ENCODE results near the gene CTSZ.

CTSZ gene

DNA sequence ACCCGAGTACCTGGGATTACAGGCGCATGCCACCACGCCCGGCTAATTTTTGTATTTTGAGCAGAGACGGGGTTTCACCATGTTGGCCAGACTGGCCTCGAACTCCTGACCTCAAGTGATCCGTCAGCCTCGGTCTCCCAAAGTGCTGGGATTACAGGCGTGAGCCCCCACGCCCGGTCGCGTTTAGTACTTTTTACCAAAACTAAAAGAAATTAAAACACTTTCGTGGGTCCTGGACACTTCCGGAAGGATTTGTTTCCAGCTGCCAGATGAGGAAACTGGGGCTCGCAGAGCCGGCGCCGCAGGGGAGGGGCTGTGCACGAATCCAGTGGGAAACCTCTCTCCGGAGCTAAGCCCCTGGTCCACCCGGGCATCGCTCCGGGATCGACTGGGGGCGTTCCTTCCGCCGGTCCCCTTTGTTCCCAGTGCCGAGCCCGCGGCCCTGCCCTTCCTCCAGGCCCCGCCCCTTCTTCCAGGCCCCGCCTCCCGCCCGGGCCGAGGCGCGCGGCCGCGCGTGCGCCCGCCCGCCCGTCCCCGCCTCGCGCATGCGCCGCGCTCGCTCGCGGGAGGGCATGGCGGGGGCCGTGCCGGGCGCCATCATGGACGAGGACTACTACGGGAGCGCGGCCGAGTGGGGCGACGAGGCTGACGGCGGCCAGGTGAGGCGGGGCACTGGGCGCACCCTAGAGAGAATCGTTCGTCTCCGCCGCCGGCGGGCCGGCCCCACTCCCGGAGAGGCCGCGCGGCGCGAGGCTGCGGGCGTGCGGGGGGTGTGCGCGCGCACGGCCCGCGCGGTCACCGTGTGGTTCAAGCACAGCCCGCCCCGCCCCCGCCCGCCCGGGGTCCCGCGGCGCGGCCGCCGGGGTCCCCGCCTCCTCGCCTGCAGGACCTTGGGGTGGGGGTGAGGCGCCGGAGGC, 26.1 kb downstream of the CTSZ start, which contains the start of gene NELFCD:
Gene NELFCD (plus strand): TSS at position 546 of the 917 bp plus-strand sequence. CDS start 54 bp downstream, at position 600.
- peak within 1 kb of the TSS; percentile 69 for H3K4me3 ChIP-seq (replicated peaks; ENCODE audit: low read depth, low read length)

DNA sequence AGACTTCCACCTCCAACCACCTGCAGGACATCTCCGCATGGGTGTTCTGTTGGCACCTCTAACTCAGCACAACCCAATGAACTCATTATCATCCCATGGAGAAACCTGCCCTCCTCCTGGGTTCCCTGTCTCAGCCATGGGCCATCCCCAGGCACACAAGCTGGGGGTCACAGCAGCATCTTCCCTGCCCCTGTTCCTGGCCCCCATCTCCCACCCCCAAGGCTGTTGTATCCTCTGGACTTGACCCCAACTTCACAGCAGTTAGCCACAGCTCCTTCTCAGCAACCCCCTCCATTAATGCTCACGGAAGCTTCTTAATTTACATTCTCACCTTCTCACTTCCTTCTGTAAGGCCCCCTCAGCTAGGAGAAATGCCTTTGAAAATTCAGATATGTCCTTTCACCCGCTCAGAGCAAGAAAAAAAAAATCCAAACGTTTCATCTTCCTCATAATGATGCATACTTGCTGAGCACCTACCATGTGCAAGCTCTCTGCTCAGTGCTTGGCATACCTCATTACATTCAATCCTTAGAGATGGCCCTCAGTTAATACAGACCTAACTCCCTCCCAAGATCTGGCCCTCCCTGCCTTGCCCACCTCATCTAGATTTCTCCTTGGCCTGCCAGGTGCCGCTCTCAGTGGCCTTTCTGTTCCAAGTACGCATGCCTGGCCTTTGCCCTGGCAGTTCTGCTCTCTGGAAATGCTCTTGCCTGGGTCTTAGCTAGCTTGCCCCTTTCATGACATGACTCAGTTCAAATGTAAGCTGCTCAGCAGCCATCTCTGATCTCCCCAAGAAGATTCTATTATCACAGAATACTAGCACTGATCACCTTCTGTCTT, 28.5 kb downstream of the CTSZ start:
- TF ChIP-seq, protein P1, sequence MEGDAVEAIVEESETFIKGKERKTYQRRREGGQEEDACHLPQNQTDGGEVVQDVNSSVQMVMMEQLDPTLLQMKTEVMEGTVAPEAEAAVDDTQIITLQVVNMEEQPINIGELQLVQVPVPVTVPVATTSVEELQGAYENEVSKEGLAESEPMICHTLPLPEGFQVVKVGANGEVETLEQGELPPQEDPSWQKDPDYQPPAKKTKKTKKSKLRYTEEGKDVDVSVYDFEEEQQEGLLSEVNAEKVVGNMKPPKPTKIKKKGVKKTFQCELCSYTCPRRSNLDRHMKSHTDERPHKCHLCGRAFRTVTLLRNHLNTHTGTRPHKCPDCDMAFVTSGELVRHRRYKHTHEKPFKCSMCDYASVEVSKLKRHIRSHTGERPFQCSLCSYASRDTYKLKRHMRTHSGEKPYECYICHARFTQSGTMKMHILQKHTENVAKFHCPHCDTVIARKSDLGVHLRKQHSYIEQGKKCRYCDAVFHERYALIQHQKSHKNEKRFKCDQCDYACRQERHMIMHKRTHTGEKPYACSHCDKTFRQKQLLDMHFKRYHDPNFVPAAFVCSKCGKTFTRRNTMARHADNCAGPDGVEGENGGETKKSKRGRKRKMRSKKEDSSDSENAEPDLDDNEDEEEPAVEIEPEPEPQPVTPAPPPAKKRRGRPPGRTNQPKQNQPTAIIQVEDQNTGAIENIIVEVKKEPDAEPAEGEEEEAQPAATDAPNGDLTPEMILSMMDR (IDR thresholded peaks at IDR 0.05; ENCODE audit: low read length, missing control alignments), result no peak
- no peak overlapping the region for H3K4me3 ChIP-seq (replicated peaks; ENCODE audit: low read depth, low read length)
- DNase-seq (ENCODE audit: low read depth), result no peak

More for the DNA sequence above, 26.1 kb downstream of the CTSZ start, which contains the start of gene NELFCD:
- DNase-seq (ENCODE audit: low read depth), result peak; percentile 80
- TF ChIP-seq, protein P1 (IDR thresholded peaks at IDR 0.05; ENCODE audit: low read length, missing control alignments), result no peak

DNA sequence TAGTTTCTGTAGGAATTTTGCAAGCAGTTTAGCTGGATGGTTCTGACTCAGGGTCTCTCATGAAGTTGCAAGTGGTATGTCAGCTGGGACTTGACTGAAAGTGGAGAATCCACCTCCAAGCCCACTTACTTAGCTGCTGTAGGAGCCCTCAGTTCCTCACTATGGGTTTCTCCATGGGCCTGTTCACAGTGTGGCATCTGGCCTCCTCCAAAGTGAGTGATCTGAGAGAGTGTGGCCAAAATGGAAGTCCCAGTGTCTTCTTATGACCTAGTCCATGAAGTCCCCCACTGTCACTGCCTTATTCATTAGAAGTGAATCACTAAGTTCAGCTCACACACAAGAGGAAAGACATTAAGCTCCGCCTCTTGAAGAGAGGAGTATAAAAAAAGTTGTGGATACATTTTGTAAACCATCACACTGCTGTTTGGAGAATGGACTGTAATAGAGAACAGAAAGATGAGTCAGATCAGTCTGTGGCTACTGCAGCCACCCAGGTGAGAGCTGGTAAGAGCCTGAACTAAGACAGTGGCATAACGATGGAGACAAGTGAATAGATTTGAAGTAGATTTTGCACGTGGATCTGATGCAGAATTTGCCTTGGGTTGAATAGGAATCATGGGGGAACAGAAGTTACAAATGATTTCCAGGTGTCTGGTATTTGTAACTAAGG, 30.9 kb downstream of the CTSZ start:
- no peak overlapping the region for H3K4me3 ChIP-seq (replicated peaks; ENCODE audit: low read depth, low read length)
- DNase-seq (ENCODE audit: low read depth), result no peak
- TF ChIP-seq, protein P1 (IDR thresholded peaks at IDR 0.05; ENCODE audit: low read length, missing control alignments), result no peak

DNA sequence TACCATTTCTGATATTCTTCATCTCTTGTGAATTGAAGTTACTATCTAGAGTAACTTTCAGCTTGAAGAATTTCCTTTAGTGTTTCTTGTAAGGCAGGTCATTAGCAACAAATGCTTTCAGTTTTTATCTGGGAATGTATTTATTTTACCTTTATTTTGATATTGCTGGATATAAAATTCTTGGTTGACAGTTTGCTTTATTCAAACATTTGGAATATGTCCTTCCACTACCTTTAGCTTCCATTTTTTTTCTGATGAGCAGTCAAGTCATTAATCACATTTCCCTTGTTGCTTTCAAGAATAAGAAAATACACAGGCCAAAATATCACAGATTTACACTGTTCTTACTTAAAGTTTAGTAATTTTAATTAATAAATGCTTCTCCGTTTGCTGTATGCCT, 31.7 kb downstream of the CTSZ start:
- no peak for DNase-seq (ENCODE audit: low read depth)
- TF ChIP-seq, protein P1 (IDR thresholded peaks at IDR 0.05; ENCODE audit: low read length, missing control alignments), result no peak
- H3K4me3 ChIP-seq (replicated peaks; ENCODE audit: low read depth, low read length), result no peak overlapping the region

DNA sequence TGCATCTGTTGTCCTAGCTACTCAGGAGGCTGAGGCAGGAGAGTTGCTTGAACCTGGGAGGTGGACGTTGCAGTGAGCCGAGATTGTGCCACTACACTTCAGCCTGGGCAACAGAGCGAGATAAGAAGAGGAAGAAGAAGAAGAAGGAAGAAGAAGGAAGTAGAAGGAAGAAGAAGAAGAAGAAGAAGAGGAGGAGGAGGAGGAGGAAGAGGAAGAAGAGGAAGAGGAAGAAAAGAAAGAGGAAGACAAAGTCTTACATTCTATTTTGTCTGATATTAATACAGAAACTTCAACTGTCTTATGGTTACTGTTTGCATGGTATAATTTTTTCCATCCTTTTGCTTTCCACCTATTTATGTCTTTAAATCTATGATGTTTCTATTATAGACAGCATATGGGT, 33.2 kb downstream of the CTSZ start:
- TF ChIP-seq, protein P1 (IDR thresholded peaks at IDR 0.05; ENCODE audit: low read length, missing control alignments), result no peak
- H3K4me3 ChIP-seq (replicated peaks; ENCODE audit: low read depth, low read length), result no peak overlapping the region
- no peak for DNase-seq (ENCODE audit: low read depth)

DNA sequence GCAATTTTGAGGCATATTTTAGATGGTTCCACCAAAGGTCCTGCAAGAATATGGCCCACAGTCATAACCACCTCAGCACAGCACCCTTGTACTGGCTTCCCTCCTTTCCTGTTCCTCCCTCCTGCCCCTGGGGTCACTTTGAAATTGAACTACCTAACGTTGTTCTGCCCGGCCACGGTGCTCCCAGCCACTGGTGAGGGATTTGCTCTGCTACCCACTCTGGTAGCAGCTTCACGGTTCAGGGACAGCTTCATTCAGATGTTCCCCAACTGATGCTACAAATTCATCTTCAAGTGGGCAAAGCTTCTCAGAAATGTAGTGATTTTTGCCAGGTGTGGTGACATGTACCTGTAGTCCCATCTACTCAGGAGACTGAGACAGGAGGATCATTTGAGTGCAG, 33.9 kb downstream of the CTSZ start:
- DNase-seq (ENCODE audit: low read depth), result no peak
- TF ChIP-seq, protein P1 (IDR thresholded peaks at IDR 0.05; ENCODE audit: low read length, missing control alignments), result no peak

More for the DNA sequence above, 33.9 kb downstream of the CTSZ start:
- no peak overlapping the region for H3K4me3 ChIP-seq (replicated peaks; ENCODE audit: low read depth, low read length)

All from fibroblast of pulmonary artery (primary cell).